Esophagus muscularis mucosa (tissue), 4 donors: Measurements from ENCODE around the gene IFIT2. TPM values are rescaled to one million over a fixed set of nuclear protein-coding genes. Genes with fewer than 3 reads are reported as not detected.

Source experiments
- DNase-seq: peaks from one replicate; pipeline ENCODE4 v3.0.0-alpha.2; 2017; ENCODE audit errors: extremely low spot score
- H3K27ac ChIP-seq, 4 donors: fragments of 200-600 bp; sonication (generic); replicated peaks in 1 of 4; 1 replicate in 3 of 4; 2 replicates in 1 of 4; pipeline ENCODE4 v1.5.1; 2016 to 2019; ENCODE audit warnings: mild to moderate bottlenecking in 1 of 4
- H3K27me3 ChIP-seq, 4 donors: fragments of 200-600 bp; sonication (generic); one replicate each; pipeline versions ENCODE4 v1.5.1 to v1.6.0; 2016 to 2019
- H3K36me3 ChIP-seq, 4 donors: fragments of 200-600 bp; sonication (generic); one replicate each; pipeline ENCODE4 v1.5.1; 2016 to 2019
- H3K4me1 ChIP-seq, 4 donors: fragments of 200-600 bp; sonication (generic); one replicate each; pipeline ENCODE4 v1.5.1; 2016 to 2019
- H3K4me3 ChIP-seq, 4 donors: fragments of 200-600 bp; sonication (generic); 1 replicate in 2 of 4; 2 replicates in 2 of 4; pipeline ENCODE4 v1.5.1; 2016 to 2019; ENCODE audit warnings: mild to moderate bottlenecking in 4 of 4, moderate library complexity in 1 of 4
- H3K9me3 ChIP-seq, 4 donors: fragments of 200-600 bp; sonication (generic); 1 replicate in 3 of 4; 2 replicates in 1 of 4; pipeline ENCODE4 v1.5.1; 2016 to 2019
- EP300 ChIP-seq: sonication (generic); formaldehyde crosslinking; IDR thresholded peaks from one replicate; pipeline ENCODE4 v1.6.1; 2017; ENCODE audit warnings: antibody characterized with exemption
- POLR2A ChIP-seq: fragments of 450-650 bp; IDR thresholded peaks from one replicate; pipeline ENCODE4 v1.6.1; 2017; ENCODE audit warnings: antibody characterized with exemption, moderate library complexity, mild to moderate bottlenecking, low read depth
- POLR2AphosphoS5 ChIP-seq, 2 donors: sonication (generic); formaldehyde crosslinking; IDR thresholded peaks; one replicate each; pipeline ENCODE4 v1.6.1; 2017; ENCODE audit warnings: antibody characterized with exemption in 2 of 2
- WGBS: methylation state at CpG from one replicate; pipeline ENCODE4 v1.1.5; 2018; 5-methylcytosine and 5-hydroxymethylcytosine counted together
- intact Hi-C: fragments of 100-400 bp; cut with DNase I; formaldehyde crosslinking; loops from one replicate; pipeline ENCODE4 v1.15.1; 2023
- total RNA-seq, 4 donors: library from RNA; depleted of rRNA; stranded (reverse); fragments of >200 nt; gene quantifications; one replicate each; pipeline versions ENCODE4 v1.1.0 to v1.2.1, GENCODE V29; 2016
- TF ChIP-seq, protein P1 (sequence below), 3 experiments: fragments of 200-600 bp in 2 of 3; fragments of 450-650 bp in 1 of 3; sonication (generic) in 2 of 3; IDR thresholded peaks; one replicate each; pipeline ENCODE4 v1.5.1; 2017 to 2019; ENCODE audit warnings: antibody characterized with exemption in 3 of 3, mild to moderate bottlenecking in 2 of 3, moderate library complexity in 1 of 3

Gene IFIT2
- total RNA-seq, 4 donors from 2014 or later = 2.2 to 5.0 (median 3.3) TPM

DNA sequence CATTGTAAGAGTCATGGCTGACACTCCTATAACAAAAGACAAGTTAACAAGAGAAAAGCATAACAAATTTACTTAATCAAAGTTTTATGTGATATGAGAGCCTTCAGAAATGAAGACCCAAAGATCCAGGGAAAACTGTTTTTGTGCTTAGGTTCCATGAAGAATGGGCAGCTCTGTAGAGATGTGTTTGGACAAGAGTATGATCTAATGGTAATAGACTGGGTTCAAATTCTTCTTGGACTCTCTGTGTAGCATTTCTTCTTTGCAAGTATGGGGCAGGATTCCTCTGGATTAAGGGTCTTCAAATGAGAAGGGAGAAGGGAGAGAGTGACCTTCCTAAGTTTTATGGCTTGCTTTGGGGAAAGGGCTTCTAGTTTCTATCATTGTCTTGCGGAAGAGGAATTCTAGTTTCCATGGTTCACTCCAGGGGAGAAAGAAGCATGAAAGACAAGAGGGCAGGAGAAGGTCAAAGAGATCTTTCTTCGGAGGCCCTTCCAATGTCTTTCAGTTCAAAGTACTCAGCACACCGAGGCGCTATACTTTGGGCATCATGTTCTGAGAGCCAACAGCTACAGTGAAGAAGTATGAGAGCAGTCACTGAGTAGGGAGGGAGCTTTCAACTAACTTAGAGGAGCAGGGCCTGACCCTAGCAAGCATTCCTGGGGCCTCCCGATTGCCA is 41.4 kb downstream of the IFIT2 start:
- WGBS = 92% methylated on average over 5 of the region's 5 CpGs
- intact Hi-C loops = no loop called here
- peaks cover 0 to 25% (median 15%) of the 10 kb centered on the region in 4 donors for H3K36me3 ChIP-seq
- TF ChIP-seq, protein P1, sequence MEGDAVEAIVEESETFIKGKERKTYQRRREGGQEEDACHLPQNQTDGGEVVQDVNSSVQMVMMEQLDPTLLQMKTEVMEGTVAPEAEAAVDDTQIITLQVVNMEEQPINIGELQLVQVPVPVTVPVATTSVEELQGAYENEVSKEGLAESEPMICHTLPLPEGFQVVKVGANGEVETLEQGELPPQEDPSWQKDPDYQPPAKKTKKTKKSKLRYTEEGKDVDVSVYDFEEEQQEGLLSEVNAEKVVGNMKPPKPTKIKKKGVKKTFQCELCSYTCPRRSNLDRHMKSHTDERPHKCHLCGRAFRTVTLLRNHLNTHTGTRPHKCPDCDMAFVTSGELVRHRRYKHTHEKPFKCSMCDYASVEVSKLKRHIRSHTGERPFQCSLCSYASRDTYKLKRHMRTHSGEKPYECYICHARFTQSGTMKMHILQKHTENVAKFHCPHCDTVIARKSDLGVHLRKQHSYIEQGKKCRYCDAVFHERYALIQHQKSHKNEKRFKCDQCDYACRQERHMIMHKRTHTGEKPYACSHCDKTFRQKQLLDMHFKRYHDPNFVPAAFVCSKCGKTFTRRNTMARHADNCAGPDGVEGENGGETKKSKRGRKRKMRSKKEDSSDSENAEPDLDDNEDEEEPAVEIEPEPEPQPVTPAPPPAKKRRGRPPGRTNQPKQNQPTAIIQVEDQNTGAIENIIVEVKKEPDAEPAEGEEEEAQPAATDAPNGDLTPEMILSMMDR (IDR thresholded peaks at IDR 0.05) = no peak
- TF ChIP-seq EP300 = no peak
- TF ChIP-seq POLR2A = no peak
- no peak for TF ChIP-seq POLR2AphosphoS5 (IDR thresholded peaks at IDR 0.05)
- no peak for DNase-seq
- H3K9me3 ChIP-seq = no peaks in the 10 kb centered on the region
- peaks cover 15 to 29% (median 24%) of the 10 kb centered on the region in 4 donors for H3K4me1 ChIP-seq
- H3K4me3 ChIP-seq = no peak overlapping the region
- no peaks in the 10 kb centered on the region for H3K27me3 ChIP-seq
- no peak overlapping the region for H3K27ac ChIP-seq

DNA sequence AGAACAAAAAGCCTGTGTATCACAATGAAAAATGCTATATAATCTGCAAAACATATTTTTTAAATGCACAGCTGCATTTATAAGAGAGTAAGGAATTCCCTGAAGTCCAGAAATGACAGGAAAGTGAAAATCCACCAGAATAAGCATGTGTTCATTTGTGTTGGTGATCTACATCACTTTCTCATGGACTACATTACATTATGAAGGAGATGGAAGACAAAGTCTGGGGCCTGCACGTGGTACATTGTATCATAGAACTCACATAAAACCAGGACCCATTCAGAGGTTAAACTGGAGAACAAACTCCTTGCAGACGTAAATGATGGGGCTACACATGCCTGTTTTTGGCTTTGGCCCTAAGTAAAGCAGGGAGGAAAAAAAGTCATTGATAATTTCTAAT is 42.3 kb downstream of the IFIT2 start:
- no peak for DNase-seq
- Histone ChIP-seq H3K9me3 (no peaks in the 10 kb centered on the region), H3K36me3 (peaks cover 0 to 16% (median 6%) of the 10 kb centered on the region in 4 donors), H3K4me3 (no peak overlapping the region), H3K4me1 (peaks cover 20 to 38% (median 28%) of the 10 kb centered on the region in 4 donors), H3K27ac (no peak overlapping the region), H3K27me3 (no peaks in the 10 kb centered on the region)
- intact Hi-C loops = no loop called here
- TF ChIP-seq POLR2AphosphoS5 (IDR thresholded peaks at IDR 0.05) = no peak
- no peak for TF ChIP-seq EP300
- no peak for TF ChIP-seq POLR2A
- TF ChIP-seq, protein P1 (IDR thresholded peaks at IDR 0.05) = no peak
- 82% methylated on average over 2 of the region's 2 CpGs for WGBS

- DNase-seq = no peak
- H3K4me3 ChIP-seq = no peak overlapping the region
- TF ChIP-seq POLR2A (no peak), EP300 (no peak), POLR2AphosphoS5 (IDR thresholded peaks at IDR 0.05) (no peak)
- TF ChIP-seq, protein P1 (IDR thresholded peaks at IDR 0.05) = no peak
- 90% methylated on average over 4 of the region's 4 CpGs for WGBS
- no peaks in the 10 kb centered on the region for H3K27me3 ChIP-seq
- H3K9me3 ChIP-seq = no peaks in the 10 kb centered on the region
- intact Hi-C loops = no loop called here
- H3K4me1 ChIP-seq = peaks cover 27 to 44% (median 32%) of the 10 kb centered on the region in 4 donors
- no peak overlapping the region for H3K27ac ChIP-seq
- H3K36me3 ChIP-seq = peaks cover 0 to 2% (median 0%) of the 10 kb centered on the region in 4 donors
These were observed 43.6 kb downstream of the IFIT2 start for GRCh38 chr10:89345367-89346000.

GRCh38 chr10:89346405-89347254 is 44.8 kb downstream of the IFIT2 start:
- intact Hi-C loops = no loop called here
- H3K4me1 ChIP-seq = peaks cover 38 to 56% (median 43%) of the 10 kb centered on the region in 4 donors
- peak overlapping the region; percentile 14 to 48 (median 42) for H3K27ac ChIP-seq

More at GRCh38 chr10:89346405-89347254, 44.8 kb downstream of the IFIT2 start:
- 57% methylated on average over 4 of the region's 4 CpGs for WGBS
- TF ChIP-seq, protein P1 (IDR thresholded peaks at IDR 0.05) = no peak
- TF ChIP-seq POLR2AphosphoS5 (IDR thresholded peaks at IDR 0.05) = peak; percentile 48 to 61
- no peak for DNase-seq
- H3K36me3 ChIP-seq = no peaks in the 10 kb centered on the region
- H3K9me3 ChIP-seq = no peaks in the 10 kb centered on the region
- no peaks in the 10 kb centered on the region for H3K27me3 ChIP-seq
- H3K4me3 ChIP-seq = no peak overlapping the region
